Pons (tissue), 1 donor: ENCODE data around the gene ZNF143.
"Not testable (repeated sequence)": the region's sequence is repeated elsewhere in the genome, so short reads cannot be mapped to it uniquely, and the experiment has no call there.

Experiments used
- DNase-seq: peaks from one replicate; pipeline ENCODE4 v3.0.0-alpha.2; 2016; ENCODE audit warnings: low spot score

ZNF143 gene

GRCh38 chr11:9460322-9461062, at the start of gene ZNF143:
TSS of gene ZNF143 (plus strand) at chr11:9461012. CDS start at chr11:9471309, 10,297 bp downstream.
- DNase-seq, result peak; percentile 100

DNA sequence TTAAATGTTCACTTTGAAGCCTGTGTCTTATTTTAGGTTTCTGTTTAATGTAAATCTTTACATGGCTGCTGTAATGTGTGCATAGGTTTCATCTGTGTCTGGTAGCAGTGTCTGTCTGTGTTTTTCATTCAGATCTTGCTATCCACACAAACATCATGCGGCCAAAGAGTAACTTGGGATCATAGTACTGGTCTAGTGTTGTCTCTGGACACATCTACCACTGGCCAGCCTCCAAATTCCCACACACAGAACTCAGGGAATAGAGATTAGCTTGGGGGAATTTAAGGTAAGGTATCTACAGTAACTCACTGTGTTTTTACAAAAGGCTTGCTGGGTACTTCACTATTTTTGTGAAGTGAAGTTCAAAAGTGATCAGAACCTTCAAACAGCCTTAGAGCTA, 32.1 kb upstream of the ZNF143 start:
- DNase-seq, result no peak

- DNase-seq, result peak; percentile 64
Measured at GRCh38 chr11:9438611-9439010, 22.2 kb upstream of the ZNF143 start.

GRCh38 chr11:9446230-9446629, 14.6 kb upstream of the ZNF143 start:
- DNase-seq, result no peak

GRCh38 chr11:9448576-9449352, 12.0 kb upstream of the ZNF143 start:
- DNase-seq, result no peak

DNA sequence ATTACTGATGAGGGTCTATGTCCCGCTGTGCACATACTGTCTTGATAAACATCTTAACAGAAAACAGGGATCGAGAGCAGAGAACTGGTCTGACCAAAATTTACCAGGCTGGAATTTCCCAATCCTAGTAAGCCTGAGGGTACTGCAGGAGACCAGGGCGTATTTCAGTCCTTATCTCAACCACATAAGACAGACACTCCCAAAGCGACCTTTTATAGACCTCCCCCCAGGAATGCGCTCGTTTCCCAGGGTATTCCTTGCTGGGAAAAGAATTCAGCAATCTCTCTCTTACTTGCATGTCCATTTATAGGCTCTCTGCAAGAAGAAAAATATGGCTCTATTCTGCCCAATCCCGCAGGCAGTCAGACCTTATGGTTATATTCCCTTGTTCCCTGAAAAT, 8.8 kb upstream of the ZNF143 start:
- not testable (repeated sequence) for DNase-seq

DNA sequence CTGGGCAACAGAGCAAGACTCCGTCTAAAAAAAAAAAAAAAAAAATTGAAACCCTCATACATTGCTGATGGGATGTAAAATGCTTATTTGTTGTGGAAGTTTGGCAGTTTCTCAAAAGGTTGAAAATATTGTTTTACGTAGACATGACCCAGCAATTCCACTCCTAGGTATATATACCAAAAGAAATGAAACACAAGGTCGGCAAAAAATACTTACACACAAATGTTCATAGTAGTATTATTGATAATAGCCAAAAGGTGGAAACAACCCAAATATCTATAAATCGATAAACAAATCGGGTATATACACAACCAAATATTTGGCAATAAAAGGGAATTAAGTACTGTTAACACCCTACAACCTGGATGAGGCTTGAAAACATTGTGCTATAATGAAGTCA, 5.1 kb upstream of the ZNF143 start:
- no peak for DNase-seq

DNA sequence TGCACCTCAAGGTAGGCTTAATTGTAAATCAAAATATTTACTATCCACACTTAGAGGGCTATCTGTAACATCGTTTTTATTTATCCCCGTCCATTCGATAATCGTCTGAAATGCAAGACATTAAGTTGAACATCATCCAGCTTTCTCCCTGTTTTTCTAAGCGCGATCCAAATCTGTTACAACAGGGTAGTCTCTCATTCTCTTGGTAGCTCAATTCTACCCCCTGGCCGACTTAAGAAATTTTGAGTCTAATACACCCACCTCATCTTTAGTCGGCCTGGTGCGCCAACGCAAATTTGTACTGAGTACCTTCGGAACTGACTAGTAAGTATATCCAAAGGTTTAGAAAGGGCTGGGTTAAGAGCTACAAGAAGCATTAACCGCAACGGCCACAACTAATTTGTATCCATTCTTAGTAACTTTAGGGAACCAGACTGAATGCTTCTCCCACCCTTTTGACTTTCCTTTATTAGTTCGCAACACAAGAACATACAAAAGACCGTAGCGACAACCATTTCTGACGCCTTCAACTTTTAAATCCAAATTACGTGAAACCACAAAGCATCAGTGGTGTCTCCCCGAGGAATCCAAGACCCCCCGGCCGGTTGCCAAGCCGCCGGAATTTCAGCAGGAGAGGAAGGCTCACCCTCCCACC, 1.0 kb upstream of the ZNF143 start:
- DNase-seq, result peak; percentile 64

- DNase-seq, result peak; percentile 94
Measured at GRCh38 chr11:9461063-9461759, 399 bp downstream of the ZNF143 start.

- peak; percentile 59 for DNase-seq
Measured at GRCh38 chr11:9461760-9462134, 935 bp downstream of the ZNF143 start.

GRCh38 chr11:9462172-9462799, 1.5 kb downstream of the ZNF143 start:
- no peak for DNase-seq

- peak; percentile 5 for DNase-seq
Measured at GRCh38 chr11:9462806-9463537, 2.2 kb downstream of the ZNF143 start.

- DNase-seq, result no peak
Measured at GRCh38 chr11:9470765-9471164, 10.0 kb downstream of the ZNF143 start.

DNA sequence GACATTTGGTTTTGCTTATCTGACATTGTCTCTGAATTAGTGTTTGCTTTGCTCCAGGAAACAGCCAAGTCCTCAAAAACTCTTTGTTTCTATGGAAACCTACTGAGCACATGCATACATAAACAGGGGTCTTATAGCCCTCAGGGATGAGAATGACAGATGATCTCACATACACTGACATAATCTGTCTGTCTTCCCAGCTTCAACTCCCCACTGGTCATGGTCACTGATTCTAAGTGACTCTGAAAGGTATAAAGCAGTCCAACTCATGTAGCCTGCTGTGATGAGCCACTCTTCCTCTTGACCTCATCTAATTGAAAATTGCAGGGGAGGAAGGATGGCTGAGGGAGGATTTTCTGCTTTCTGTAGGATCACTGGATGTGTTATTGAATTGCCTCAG, 12.6 kb downstream of the ZNF143 start:
- no peak for DNase-seq

GRCh38 chr11:9479899-9480298, 19.1 kb downstream of the ZNF143 start:
- no peak for DNase-seq

- no peak for DNase-seq
Measured at GRCh38 chr11:9489080-9489765, 28.4 kb downstream of the ZNF143 start.

- no peak for DNase-seq
Measured at GRCh38 chr11:9490376-9490775, 29.6 kb downstream of the ZNF143 start.

GRCh38 chr11:9493492-9493891, 32.7 kb downstream of the ZNF143 start:
- DNase-seq, result no peak

DNA sequence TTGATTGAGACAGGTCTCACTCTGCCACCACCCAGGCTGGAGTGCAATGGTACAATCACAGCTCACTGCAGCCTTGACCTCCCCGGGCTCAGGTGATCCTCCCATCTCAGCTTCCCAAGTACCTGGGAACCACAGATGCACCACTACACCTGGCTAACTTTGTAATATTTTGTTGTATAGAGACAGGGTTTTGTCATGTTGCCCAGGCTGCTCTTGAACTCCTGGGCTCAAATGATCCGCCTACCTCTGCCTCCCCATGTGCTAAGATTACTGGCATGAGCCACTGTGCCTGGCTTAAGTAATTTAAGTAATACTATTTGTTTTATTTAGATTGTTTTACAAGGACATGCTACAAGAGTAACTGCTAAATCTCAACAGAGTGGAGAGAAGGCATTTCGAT, 33.5 kb downstream of the ZNF143 start:
- DNase-seq, result no peak

DNA sequence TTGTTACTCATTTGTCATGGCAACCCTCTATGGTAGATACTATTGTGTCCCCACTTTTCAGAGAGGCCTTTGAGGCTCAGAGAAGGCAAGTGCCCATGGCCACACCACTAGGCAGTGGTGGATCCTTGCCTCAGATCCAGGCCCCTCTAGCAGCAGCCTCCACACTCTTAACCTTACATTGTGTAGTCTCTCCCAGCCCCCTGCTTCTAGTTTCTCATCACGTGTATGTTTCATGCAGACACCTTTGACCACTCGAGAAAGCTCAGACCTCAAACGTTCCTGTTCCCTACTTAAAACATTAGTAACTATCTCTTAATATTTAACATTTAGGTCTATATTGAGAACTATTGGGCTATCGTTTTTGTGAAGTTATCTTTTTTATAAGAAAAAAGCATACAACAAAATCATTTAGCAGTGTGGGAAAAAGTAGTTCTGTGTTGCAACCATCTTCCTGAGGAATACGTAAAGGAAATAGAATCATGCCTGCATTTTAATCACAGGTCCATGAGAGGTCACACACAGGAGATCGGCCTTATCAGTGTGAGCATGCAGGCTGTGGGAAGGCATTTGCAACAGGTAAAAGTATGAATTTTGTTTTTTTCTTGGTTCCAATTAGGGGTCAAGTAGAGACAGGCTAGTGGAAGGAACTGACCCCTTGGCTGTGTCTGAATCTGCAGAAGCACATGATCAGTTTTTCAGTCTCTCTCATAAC, 35.1 kb downstream of the ZNF143 start:
- DNase-seq, result no peak
